KMS-11 (cell line): Measurements from ENCODE around the gene PCDHB3.
"Not testable (repeated sequence)": the region's sequence is repeated elsewhere in the genome, so short reads cannot be mapped to it uniquely, and the experiment has no call there.

Experiments
- H2AFZ ChIP-seq: fragments of 200-600 bp; sonication (generic); 2 replicates; pipeline ENCODE4 v1.6.1; 2016; ENCODE audit warnings: antibody characterized with exemption, mixed run types, low read depth
- H3K27ac ChIP-seq: fragments of 200-600 bp; sonication (generic); 2 replicates; pipeline ENCODE4 v1.6.1; 2016; ENCODE audit warnings: mild to moderate bottlenecking, mixed run types
- H3K27me3 ChIP-seq: fragments of 200-600 bp; sonication (generic); 2 replicates; pipeline ENCODE4 v1.6.1; 2017; ENCODE audit warnings: mild to moderate bottlenecking, low read depth, mixed run types, moderate library complexity; ENCODE audit not compliant: insufficient read depth
- H3K36me3 ChIP-seq: fragments of 200-600 bp; sonication (generic); 2 replicates; pipeline ENCODE4 v1.6.1; 2017; ENCODE audit warnings: mild to moderate bottlenecking, mixed run types; ENCODE audit not compliant: insufficient read depth
- H3K4me1 ChIP-seq: fragments of 200-600 bp; sonication (generic); 2 replicates; pipeline ENCODE4 v1.6.1; 2016; ENCODE audit warnings: mild to moderate bottlenecking, low read depth, mixed run types; ENCODE audit not compliant: poor library complexity, severe bottlenecking
- H3K4me2 ChIP-seq: fragments of 200-600 bp; sonication (generic); 2 replicates; pipeline ENCODE4 v1.7.0; 2016; ENCODE audit warnings: mild to moderate bottlenecking, mixed run types
- H3K4me3 ChIP-seq: fragments of 200-600 bp; sonication (generic); IDR thresholded peaks from 2 replicates; pipeline ENCODE4 v1.6.1; 2017; ENCODE audit warnings: low read depth, low read length, mixed read lengths; ENCODE audit not compliant: insufficient read depth
- H3K79me2 ChIP-seq: fragments of 200-600 bp; sonication (generic); 2 replicates; pipeline ENCODE4 v1.6.1; 2016; ENCODE audit warnings: low read depth, mixed run types; ENCODE audit not compliant: insufficient read depth
- H3K9ac ChIP-seq: fragments of 200-600 bp; sonication (generic); 2 replicates; pipeline ENCODE4 v1.6.1; 2016; ENCODE audit warnings: mild to moderate bottlenecking, mixed run types
- H4K20me1 ChIP-seq: fragments of 200-600 bp; sonication (generic); 2 replicates; pipeline ENCODE4 v1.6.1; 2016; ENCODE audit warnings: mild to moderate bottlenecking, mixed run types; ENCODE audit not compliant: insufficient read depth
- CTCF ChIP-seq: fragments of 200-600 bp; sonication (generic); conservative IDR thresholded peaks from 2 replicates; pipeline ENCODE4 v1.6.1; 2017; ENCODE audit warnings: low read depth, mild to moderate bottlenecking, antibody characterized with exemption, low read length, moderate library complexity, mixed read lengths

The PCDHB3 gene

GRCh38 chr5:141135718-141136266 is 35.5 kb downstream of the PCDHB3 start:
- Histone ChIP-seq H3K4me2 (no peak overlapping the region), H3K27me3 (no peaks in the 10 kb centered on the region), H2AFZ (no peak overlapping the region), H3K79me2 (no peaks in the 10 kb centered on the region), H3K4me1 (no peaks in the 10 kb centered on the region), H4K20me1 (no peaks in the 10 kb centered on the region), H3K4me3 (no peak overlapping the region), H3K27ac (no peak overlapping the region), H3K36me3 (no peaks in the 10 kb centered on the region), H3K9ac (no peak overlapping the region)
- no peak for TF ChIP-seq CTCF

- not testable (repeated sequence) for H3K9ac ChIP-seq, H3K4me3 ChIP-seq, H3K79me2 ChIP-seq, H4K20me1 ChIP-seq, H2AFZ ChIP-seq, H3K4me2 ChIP-seq, H3K4me1 ChIP-seq, H3K27ac ChIP-seq, H3K27me3 ChIP-seq, H3K36me3 ChIP-seq
These were observed 37.1 kb downstream of the PCDHB3 start for GRCh38 chr5:141137346-141137745.

- TF ChIP-seq CTCF = no peak
- H3K36me3 ChIP-seq = no peaks in the 10 kb centered on the region
- no peaks in the 10 kb centered on the region for H3K79me2 ChIP-seq
- H3K27me3 ChIP-seq = no peaks in the 10 kb centered on the region
- no peak within 1 kb of the TSS for H2AFZ ChIP-seq
- no peak within 1 kb of the TSS for H3K4me2 ChIP-seq
- H3K4me3 ChIP-seq = no peak within 1 kb of the TSS
- H3K9ac ChIP-seq = no peak within 1 kb of the TSS
- H3K27ac ChIP-seq = no peak within 1 kb of the TSS
- H3K4me1 ChIP-seq = no peaks in the 10 kb centered on the region
- H4K20me1 ChIP-seq = no peaks in the 10 kb centered on the region
These were observed 49.5 kb downstream of the PCDHB3 start, which contains the start of gene PCDHB6 for GRCh38 chr5:141149812-141150211. Gene PCDHB6, plus strand, starts transcription at chr5:141150057. Its CDS starts 201 bp downstream, at chr5:141150258.

- no peaks in the 10 kb centered on the region for H4K20me1 ChIP-seq
- no peak overlapping the region for H3K4me2 ChIP-seq
- H3K27me3 ChIP-seq = no peaks in the 10 kb centered on the region
- no peaks in the 10 kb centered on the region for H3K4me1 ChIP-seq
- no peak overlapping the region for H2AFZ ChIP-seq
- no peak for TF ChIP-seq CTCF
- no peaks in the 10 kb centered on the region for H3K36me3 ChIP-seq
- H3K9ac ChIP-seq = no peak overlapping the region
- no peak overlapping the region for H3K27ac ChIP-seq
- no peak overlapping the region for H3K4me3 ChIP-seq
- H3K79me2 ChIP-seq = no peaks in the 10 kb centered on the region
These were observed 50.1 kb downstream of the PCDHB3 start for GRCh38 chr5:141150224-141150992.

GRCh38 chr5:141150993-141151325 is 50.7 kb downstream of the PCDHB3 start:
- Histone ChIP-seq H3K79me2 (no peaks in the 10 kb centered on the region), H3K36me3 (no peaks in the 10 kb centered on the region), H3K27ac (no peak overlapping the region), H4K20me1 (no peaks in the 10 kb centered on the region), H3K27me3 (no peaks in the 10 kb centered on the region), H3K4me1 (no peaks in the 10 kb centered on the region), H3K9ac (no peak overlapping the region), H2AFZ (no peak overlapping the region), H3K4me2 (no peak overlapping the region), H3K4me3 (no peak overlapping the region)
- no peak for TF ChIP-seq CTCF

GRCh38 chr5:141151632-141152031 is 51.4 kb downstream of the PCDHB3 start:
- not testable (repeated sequence) for H3K4me3 ChIP-seq, H3K4me2 ChIP-seq, H2AFZ ChIP-seq, H3K9ac ChIP-seq, H3K4me1 ChIP-seq, H4K20me1 ChIP-seq, H3K36me3 ChIP-seq, H3K79me2 ChIP-seq, H3K27ac ChIP-seq, H3K27me3 ChIP-seq

GRCh38 chr5:141152096-141152495 is 51.8 kb downstream of the PCDHB3 start:
- not testable (repeated sequence) for H3K27me3 ChIP-seq, H2AFZ ChIP-seq, H3K36me3 ChIP-seq

More at GRCh38 chr5:141152096-141152495, 51.8 kb downstream of the PCDHB3 start:
- H3K4me2 ChIP-seq, H3K4me1 ChIP-seq, H3K4me3 ChIP-seq, H3K27ac ChIP-seq, H4K20me1 ChIP-seq, H3K79me2 ChIP-seq, H3K9ac ChIP-seq: not testable (repeated sequence)
